GM23248 (cell line): ENCODE measurements around the gene PDIK1L.

Experiments used
- EZH2 ChIP-seq: fragments of 200-600 bp; sonication (generic); IDR thresholded peaks from 2 replicates; pipeline ENCODE4 v1.6.1; 2018; ENCODE audit warnings: antibody characterized with exemption, mild to moderate bottlenecking; ENCODE audit not compliant: insufficient read depth, poor library complexity, severe bottlenecking
- EZH2phosphoT487 ChIP-seq: fragments of 200-600 bp; sonication (generic); IDR thresholded peaks from 2 replicates; pipeline ENCODE4 v1.6.1; 2018; ENCODE audit warnings: antibody characterized with exemption, moderate library complexity, mild to moderate bottlenecking, low read depth; ENCODE audit not compliant: insufficient read depth

GRCh38 chr1:26158908-26159742 lies 47.5 kb downstream of the PDIK1L start, which contains the start of gene FAM110D:
- TF ChIP-seq EZH2 = no peak
- no peak for TF ChIP-seq EZH2phosphoT487
